ENCODE measurements around the gene PFDN6.
"Not testable (repeated sequence)": the region's sequence is repeated elsewhere in the genome, so short reads cannot be mapped to it uniquely, and the experiment has no call there.

DNA sequence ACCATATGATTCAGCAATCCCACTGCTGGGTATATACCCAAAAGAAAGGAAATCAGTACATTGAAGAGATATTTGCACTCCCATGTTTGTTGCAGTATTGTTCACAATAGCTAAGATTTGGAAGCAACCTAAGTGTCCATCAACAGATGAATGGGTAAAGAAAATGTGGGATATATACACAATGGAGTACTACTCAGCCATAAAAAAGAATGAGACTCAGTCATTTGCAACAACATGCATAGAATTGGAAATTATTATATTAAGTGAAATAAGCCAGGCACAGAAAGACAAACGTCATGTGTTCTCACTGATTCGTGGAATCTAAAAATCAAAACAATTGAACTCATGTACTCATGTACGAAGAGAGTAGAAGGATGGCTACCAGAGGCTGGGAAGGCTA is 26.9 kb upstream of the PFDN6 start:
- not testable (repeated sequence) for TF ChIP-seq NCOA2 (IDR thresholded peaks at IDR 0.05; ENCODE audit: partially characterized antibody in 2 of 2); ZC3H11A (IDR thresholded peaks at IDR 0.05; ENCODE audit: low read depth, low read length); HMG20B (CRISPR knock-in tag; IDR thresholded peaks at IDR 0.05)
- TF ChIP-seq, protein P1, sequence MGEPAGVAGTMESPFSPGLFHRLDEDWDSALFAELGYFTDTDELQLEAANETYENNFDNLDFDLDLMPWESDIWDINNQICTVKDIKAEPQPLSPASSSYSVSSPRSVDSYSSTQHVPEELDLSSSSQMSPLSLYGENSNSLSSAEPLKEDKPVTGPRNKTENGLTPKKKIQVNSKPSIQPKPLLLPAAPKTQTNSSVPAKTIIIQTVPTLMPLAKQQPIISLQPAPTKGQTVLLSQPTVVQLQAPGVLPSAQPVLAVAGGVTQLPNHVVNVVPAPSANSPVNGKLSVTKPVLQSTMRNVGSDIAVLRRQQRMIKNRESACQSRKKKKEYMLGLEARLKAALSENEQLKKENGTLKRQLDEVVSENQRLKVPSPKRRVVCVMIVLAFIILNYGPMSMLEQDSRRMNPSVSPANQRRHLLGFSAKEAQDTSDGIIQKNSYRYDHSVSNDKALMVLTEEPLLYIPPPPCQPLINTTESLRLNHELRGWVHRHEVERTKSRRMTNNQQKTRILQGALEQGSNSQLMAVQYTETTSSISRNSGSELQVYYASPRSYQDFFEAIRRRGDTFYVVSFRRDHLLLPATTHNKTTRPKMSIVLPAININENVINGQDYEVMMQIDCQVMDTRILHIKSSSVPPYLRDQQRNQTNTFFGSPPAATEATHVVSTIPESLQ (CRISPR knock-in tag; IDR thresholded peaks at IDR 0.05), result not testable (repeated sequence)

Measured in K562 (cell line).